A549 (cell line): ENCODE data around the gene TNS1. TPM values are rescaled to one million over a fixed set of nuclear protein-coding genes. Genes with fewer than 3 reads are reported as not detected.
A peak's percentile ranks its signal among the peaks of the same experiment; 100 is the strongest.

Experiments
- ATAC-seq, 2 experiments: fragments of 200-7000 bp in 1 of 2; fragments of >200 bp in 1 of 2; cut with Nextera tagmentation in 1 of 2; cut with Tn5 transposase in 1 of 2; 3 replicates each; pipeline versions ENCODE4 v1.8.0 to v1.9.1; 2018 to 2020; ENCODE audit warnings: mild to moderate bottlenecking in 1 of 2, moderate library complexity in 1 of 2
- CTCF ChIA-PET: fragments of 300-600 bp; sonication (Branson Sonifier 250); formaldehyde crosslinking; extraction: SDS; loops from one replicate; lab custom pipeline; 2021; ENCODE audit warnings: antibody characterized with exemption, inconsistent platforms; lab: Yijun Ruan, JAX
- POLR2A ChIA-PET: fragments of 350-600 bp; formaldehyde crosslinking; extraction: SDS; loops from one replicate; lab custom pipeline; 2021; ENCODE audit warnings: antibody characterized with exemption, inconsistent platforms; lab: Yijun Ruan, JAX
- DNase-seq, 2 experiments: peaks; one replicate each; pipeline versions ENCODE4 v3.0.0 to v3.0.0-alpha.2; 2011 to 2016; ENCODE audit warnings: low read depth in 1 of 2, low spot score in 1 of 2
- FAIRE-seq: peaks from 2 replicates; lab custom pipeline; 2011; peaks lifted over from hg19 to GRCh38; lab: Jason Lieb, UNC
- H3K27ac ChIP-seq, 2 experiments: fragments of >200 bp; sonication (Bioruptor Twin); formaldehyde crosslinking; 3 replicates each; pipeline ENCODE4 v1.5.1; 2016 to 2017
- H3K4me1 ChIP-seq: fragments of >200 bp; sonication (Bioruptor Twin); formaldehyde crosslinking; 3 replicates; pipeline ENCODE4 v1.6.1; 2016
- H3K4me2 ChIP-seq: fragments of >200 bp; sonication (Bioruptor Twin); formaldehyde crosslinking; 3 replicates; pipeline ENCODE4 v1.6.1; 2016
- H3K4me3 ChIP-seq: fragments of >200 bp; sonication (Bioruptor Twin); formaldehyde crosslinking; 3 replicates; pipeline ENCODE4 v1.5.1; 2016
- H3K9me3 ChIP-seq: fragments of >200 bp; sonication (Bioruptor Twin); formaldehyde crosslinking; 3 replicates; pipeline ENCODE4 v1.6.1; 2016
- BCL3 ChIP-seq: fragments of >200 bp; sonication (Bioruptor Twin); formaldehyde crosslinking; IDR thresholded peaks from 3 replicates; pipeline ENCODE4 v1.6.1; 2016
- BHLHE40 ChIP-seq: IDR thresholded peaks from 2 replicates; pipeline ENCODE4 v1.6.1; 2012; ENCODE audit warnings: low read depth, low read length, inconsistent platforms
- CBX8 ChIP-seq: fragments of 200-600 bp; sonication (generic); IDR thresholded peaks from 2 replicates; pipeline ENCODE4 v1.6.1; 2016
- CEBPB ChIP-seq, 2 experiments: fragments of >200 bp in 1 of 2; sonication (Bioruptor Twin) in 1 of 2; formaldehyde crosslinking in 1 of 2; IDR thresholded peaks; 2 replicates each; pipeline ENCODE4 v1.6.1; 2012 to 2016
- CHD2 ChIP-seq: fragments of 150-350 bp; IDR thresholded peaks from 2 replicates; pipeline ENCODE4 v1.6.1; 2014; ENCODE audit warnings: low read length; ENCODE audit not compliant: partially characterized antibody
- CTCF ChIP-seq: fragments of >200 bp; sonication (Bioruptor Twin); formaldehyde crosslinking; IDR thresholded peaks from 3 replicates; pipeline ENCODE4 v1.5.1; 2016
- E2F6 ChIP-seq: IDR thresholded peaks from 2 replicates; pipeline ENCODE4 v1.6.1; 2012; ENCODE audit warnings: low read depth, borderline replicate concordance
- EP300 ChIP-seq, 2 experiments: fragments of >200 bp; sonication (Bioruptor Twin); formaldehyde crosslinking; IDR thresholded peaks; 2 replicates in 1 of 2; 3 replicates in 1 of 2; pipeline ENCODE4 v1.6.1; 2016 to 2017
- FOSL2 ChIP-seq, 2 experiments: fragments of 450-650 bp in 1 of 2; fragments of >200 bp in 1 of 2; sonication (Bioruptor Twin) in 1 of 2; formaldehyde crosslinking; IDR thresholded peaks; 2 replicates each; pipeline versions ENCODE4 v1.5.0 to v1.6.1; 2016 to 2020; ENCODE audit warnings: mild to moderate bottlenecking in 1 of 2, moderate library complexity in 1 of 2
- FOXS1 ChIP-seq: fragments of 250-450 bp; sonication (Bioruptor Pico); IDR thresholded peaks from 2 replicates; pipeline ENCODE4 v1.5.0; 2020; ENCODE audit warnings: mild to moderate bottlenecking, moderate library complexity
- HES2 ChIP-seq: fragments of >200 bp; sonication (Bioruptor Twin); formaldehyde crosslinking; IDR thresholded peaks from 2 replicates; pipeline ENCODE4 v1.6.1; 2016
- HEYL ChIP-seq: fragments of 250-450 bp; sonication (Bioruptor Pico); IDR thresholded peaks from 2 replicates; pipeline ENCODE4 v1.8.0; 2021; ENCODE audit warnings: mild to moderate bottlenecking, moderate library complexity
- HOXB13 ChIP-seq: fragments of 250-450 bp; sonication (Bioruptor Pico); IDR thresholded peaks from 2 replicates; pipeline ENCODE4 v1.5.0; 2020; ENCODE audit warnings: low read depth, mild to moderate bottlenecking, moderate library complexity
- HOXB5 ChIP-seq: fragments of 250-450 bp; sonication (Bioruptor Pico); IDR thresholded peaks from 2 replicates; pipeline ENCODE4 v1.5.0; 2020; ENCODE audit warnings: mild to moderate bottlenecking, moderate library complexity
- JUN ChIP-seq, 2 experiments: fragments of >200 bp; sonication (Bioruptor Twin); formaldehyde crosslinking; IDR thresholded peaks; 2 replicates in 1 of 2; 3 replicates in 1 of 2; pipeline ENCODE4 v1.6.1; 2016 to 2017
- JUNB ChIP-seq: fragments of >200 bp; sonication (Bioruptor Twin); formaldehyde crosslinking; IDR thresholded peaks from 2 replicates; pipeline ENCODE4 v1.6.1; 2016
- KDM1A ChIP-seq: fragments of 200-600 bp; sonication (generic); IDR thresholded peaks from 2 replicates; pipeline ENCODE4 v1.6.1; 2016; ENCODE audit warnings: low read depth, mild to moderate bottlenecking
- KDM5A ChIP-seq: fragments of 200-600 bp; sonication (generic); IDR thresholded peaks from 2 replicates; pipeline ENCODE4 v1.6.1; 2016; ENCODE audit warnings: antibody characterized with exemption, mild to moderate bottlenecking
- MAFK ChIP-seq: fragments of 450-650 bp; IDR thresholded peaks from 2 replicates; pipeline ENCODE4 v1.6.1; 2014; ENCODE audit not compliant: partially characterized antibody
- PHF8 ChIP-seq: fragments of 200-600 bp; sonication (generic); IDR thresholded peaks from 2 replicates; pipeline ENCODE4 v1.6.1; 2016; ENCODE audit warnings: low read depth, mild to moderate bottlenecking, antibody characterized with exemption, moderate library complexity, borderline replicate concordance
- RAD21 ChIP-seq, 2 experiments: fragments of >200 bp in 1 of 2; sonication (Bioruptor Twin) in 1 of 2; formaldehyde crosslinking in 1 of 2; IDR thresholded peaks in 1 of 2; conservative IDR thresholded peaks in 1 of 2; 2 replicates in 1 of 2; 3 replicates in 1 of 2; pipeline ENCODE4 v1.6.1; 2012 to 2018; ENCODE audit warnings: inconsistent platforms in 1 of 2
- TFCP2L1 ChIP-seq: fragments of 250-450 bp; sonication (Bioruptor Pico); IDR thresholded peaks from 2 replicates; pipeline ENCODE4 v1.5.0; 2021; ENCODE audit warnings: mild to moderate bottlenecking
- TP53 ChIP-seq: fragments of 250-450 bp; sonication (Bioruptor Pico); IDR thresholded peaks from 2 replicates; pipeline ENCODE4 v1.5.0; 2021; ENCODE audit warnings: mild to moderate bottlenecking, moderate library complexity
- USF2 ChIP-seq: fragments of 450-650 bp; IDR thresholded peaks from 2 replicates; pipeline ENCODE4 v1.6.1; 2014; ENCODE audit warnings: antibody characterized with exemption
- ZC3H11A ChIP-seq: fragments of 450-650 bp; IDR thresholded peaks from 2 replicates; pipeline ENCODE4 v1.6.1; 2014; ENCODE audit warnings: antibody characterized with exemption, mild to moderate bottlenecking
- ZFP36 ChIP-seq: fragments of 450-650 bp; IDR thresholded peaks from 2 replicates; pipeline ENCODE4 v1.6.1; 2014; ENCODE audit warnings: borderline replicate concordance; ENCODE audit not compliant: partially characterized antibody
- ZSCAN20 ChIP-seq: fragments of 250-450 bp; sonication (Bioruptor Pico); IDR thresholded peaks from 2 replicates; pipeline ENCODE4 v1.8.0; 2022; ENCODE audit warnings: mild to moderate bottlenecking, moderate library complexity
- WGBS: methylation state at CpG from one replicate; pipeline ENCODE4 v1.1.6; 2017; ENCODE audit errors: missing lambda C conversion rate; 5-methylcytosine and 5-hydroxymethylcytosine counted together
- polyA plus RNA-seq, 4 experiments: library from polyadenylated mRNA; depleted of rRNA in 3 of 4; stranded (reverse); fragments of >200 nt; fragmentation: RNase III in 1 of 4; extraction: RNeasy Plus Mini Kit Qiagen cat#74134 plus additional on column Dnase treatment in 1 of 4; gene quantifications; 2 replicates in 3 of 4; 3 replicates in 1 of 4; pipeline ENCODE4 v1.2.3, GENCODE V29; 2011 to 2017
- TF ChIP-seq, protein P1 (sequence below): fragments of 150-350 bp; IDR thresholded peaks from 2 replicates; pipeline ENCODE4 v1.6.1; 2014; ENCODE audit warnings: low read depth, mild to moderate bottlenecking, low read length

TNS1 gene
- polyA plus RNA-seq, 2 of the 4 experiments (the other 2 are of a cell fraction): 4.9 to 10.6 TPM

GRCh38 chr2:217912098-217913024 is 90.4 kb downstream of the TNS1 start (continued):
- TF ChIP-seq USF2 (no peak), BHLHE40 (no peak), HOXB5 (CRISPR knock-in tag) (no peak), CHD2 (no peak)

DNA sequence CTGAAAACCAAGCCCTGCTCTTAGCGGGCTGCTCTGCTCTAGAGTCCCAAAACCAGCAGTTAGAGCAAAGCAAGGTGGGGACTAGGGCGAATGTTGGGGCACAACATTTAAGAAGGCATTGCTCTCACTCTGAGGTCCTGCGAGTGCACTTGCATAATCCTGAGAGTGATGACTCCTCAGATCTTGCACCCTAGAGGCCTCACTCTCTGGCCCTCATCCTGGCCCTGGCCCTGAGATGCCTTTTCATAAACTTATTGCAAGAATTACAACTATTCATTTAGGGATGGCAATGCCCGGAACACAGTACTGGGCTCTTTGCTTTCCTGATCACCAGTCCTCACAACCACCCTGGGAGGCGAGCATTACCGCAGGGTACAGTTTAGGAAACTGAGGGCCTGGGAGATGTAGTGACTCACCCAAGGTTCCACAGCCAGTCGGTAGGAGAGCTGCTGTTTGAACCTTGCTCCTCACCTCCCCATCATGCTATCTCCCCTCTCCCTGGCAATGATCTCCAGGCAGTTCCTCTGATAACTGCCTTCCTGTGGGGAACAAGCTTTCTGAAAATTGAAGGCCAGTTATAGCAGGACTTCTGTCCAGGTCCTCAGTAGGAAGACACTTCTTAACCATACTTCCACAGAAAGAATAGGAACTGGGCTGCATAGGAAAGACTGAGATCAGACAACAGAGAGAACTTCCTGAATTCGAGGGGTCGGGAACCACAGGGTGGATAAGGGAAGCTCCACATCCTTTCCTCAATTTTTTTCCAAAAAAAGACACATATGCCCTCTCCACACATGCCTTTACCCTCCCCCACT is 91.3 kb downstream of the TNS1 start:
- FAIRE-seq: no peak
- peak overlapping the region; percentile 13 to 69; a peak in 5 of 6 replicates for H3K27ac ChIP-seq
- DNase-seq: no peak
- peaks cover 35% of the 10 kb centered on the region for H3K4me1 ChIP-seq
- no peak for ATAC-seq
- H3K4me3 ChIP-seq: no peak overlapping the region
- CTCF ChIA-PET: interaction anchor here (0.7 to 5.1 kb wide), 5 partner anchors 11 to 104 kb away, joined by 3 to 28 read pairs (median 4); no protein-coding TSS in a partner anchor
- H3K9me3 ChIP-seq: no peaks in the 10 kb centered on the region
- TF ChIP-seq PHF8 (no peak), TFCP2L1 (CRISPR knock-in tag) (no peak), EP300 (IDR thresholded peaks at IDR 0.05) (no peak), HEYL (CRISPR knock-in tag) (no peak), ZSCAN20 (no peak), CTCF (no peak), HOXB13 (CRISPR knock-in tag) (no peak), ZC3H11A (no peak), HES2 (no peak), MAFK (no peak), CBX8 (no peak), FOXS1 (CRISPR knock-in tag) (no peak)
- POLR2A ChIA-PET: no interaction called here
- WGBS: 75% methylated on average over 8 of the region's 9 CpGs
- H3K4me2 ChIP-seq: no peak overlapping the region

- DNase-seq (no peak), ATAC-seq (no peak), FAIRE-seq (no peak)
- no peak overlapping the region for H3K4me3 ChIP-seq
- no peak overlapping the region for H3K4me2 ChIP-seq
- peaks cover 28% of the 10 kb centered on the region for H3K4me1 ChIP-seq
- ChIA-PET POLR2A (no interaction called here), CTCF (interaction anchor here (0.7 to 5.1 kb wide), 4 partner anchors 11 to 104 kb away, joined by 3 to 28 read pairs (median 5); no protein-coding TSS in a partner anchor)
- peak overlapping the region in 1 of 2 experiments; percentile 69; a peak in 3 of 6 replicates for H3K27ac ChIP-seq
- no peaks in the 10 kb centered on the region for H3K9me3 ChIP-seq
- TF ChIP-seq BCL3 (no peak), TP53 (CRISPR knock-in tag) (no peak), E2F6 (no peak), JUN (IDR thresholded peaks at IDR 0.05) (no peak), FOSL2 (IDR thresholded peaks at IDR 0.05) (no peak), FOSL2 (CRISPR knock-in tag; IDR thresholded peaks at IDR 0.05) (no peak), CBX8 (no peak), ZFP36 (no peak), JUNB (no peak), HEYL (CRISPR knock-in tag) (no peak), RAD21 (conservative IDR thresholded peaks at IDR 0.05 in 1 of 2, IDR thresholded peaks at IDR 0.05 in 1 of 2) (no peak), KDM5A (no peak), HOXB5 (CRISPR knock-in tag) (no peak), KDM1A (no peak), CEBPB (IDR thresholded peaks at IDR 0.05) (no peak)
- TF ChIP-seq, protein P1, sequence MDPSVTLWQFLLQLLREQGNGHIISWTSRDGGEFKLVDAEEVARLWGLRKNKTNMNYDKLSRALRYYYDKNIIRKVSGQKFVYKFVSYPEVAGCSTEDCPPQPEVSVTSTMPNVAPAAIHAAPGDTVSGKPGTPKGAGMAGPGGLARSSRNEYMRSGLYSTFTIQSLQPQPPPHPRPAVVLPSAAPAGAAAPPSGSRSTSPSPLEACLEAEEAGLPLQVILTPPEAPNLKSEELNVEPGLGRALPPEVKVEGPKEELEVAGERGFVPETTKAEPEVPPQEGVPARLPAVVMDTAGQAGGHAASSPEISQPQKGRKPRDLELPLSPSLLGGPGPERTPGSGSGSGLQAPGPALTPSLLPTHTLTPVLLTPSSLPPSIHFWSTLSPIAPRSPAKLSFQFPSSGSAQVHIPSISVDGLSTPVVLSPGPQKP: no peak
Measured at GRCh38 chr2:217910875-217911212, 92.0 kb downstream of the TNS1 start.
